GM12874 (cell line): ENCODE measurements around the gene GRIK5.
A peak's percentile ranks its signal among the peaks of the same experiment; 100 is the strongest.

Experiments used
- CTCF ChIP-seq: IDR thresholded peaks from 2 replicates; pipeline ENCODE4 v1.5.1; 2011; ENCODE audit warnings: low read depth, mild to moderate bottlenecking, control low read depth, low read length, moderate library complexity; ENCODE audit not compliant: insufficient read depth

Gene GRIK5

GRCh38 chr19:41967054-41967783 lies 102.8 kb downstream of the GRIK5 start:
- TF ChIP-seq CTCF = no peak

- no peak for TF ChIP-seq CTCF
Observed at GRCh38 chr19:41965106-41965505, 104.9 kb downstream of the GRIK5 start.

GRCh38 chr19:41960973-41961372 lies 109.0 kb downstream of the GRIK5 start:
- TF ChIP-seq CTCF = no peak

- peak; percentile 53 for TF ChIP-seq CTCF
Observed at GRCh38 chr19:41959056-41960053, 110.7 kb downstream of the GRIK5 start, which contains the start of gene RABAC1. Gene RABAC1 (minus strand): TSS chr19:41959321. CDS start chr19:41959292, 29 bp downstream.

GRCh38 chr19:41958367-41959055 lies 111.5 kb downstream of the GRIK5 start:
- no peak for TF ChIP-seq CTCF

GRCh38 chr19:41957838-41958366 lies 112.1 kb downstream of the GRIK5 start:
- peak; percentile 81 for TF ChIP-seq CTCF
